IMR-90 (cell line): ENCODE results near the gene DYRK2. TPM values are rescaled to one million over a fixed set of nuclear protein-coding genes. Genes with fewer than 3 reads are reported as not detected.

Experiments used
- ATAC-seq: fragments of 200-7000 bp; cut with Tn5 transposase; 2 replicates; pipeline ENCODE4 v1.9.1; 2020; ENCODE audit warnings: low read depth, mild to moderate bottlenecking, moderate library complexity
- BruUV-seq: library from RNA; stranded (reverse); fragments of 400-500 nt; replicated peaks from 2 replicates; lab custom pipeline; 2021; lab: Mats Ljungman, UMichigan
- CTCF ChIA-PET: fragments of 300-600 bp; formaldehyde crosslinking; extraction: SDS; loops from one replicate; lab custom pipeline; 2021; ENCODE audit warnings: antibody characterized with exemption; lab: Yijun Ruan, JAX
- POLR2A ChIA-PET: fragments of 300-600 bp; sonication (Branson Sonifier 250); formaldehyde crosslinking; loops from one replicate; lab custom pipeline; 2022; ENCODE audit warnings: antibody characterized with exemption; ENCODE audit not compliant: unreplicated experiment; lab: Charles Lee
- DNase-seq: peaks from one replicate; pipeline ENCODE4 v3.0.0; 2013
- H2AFZ ChIP-seq: replicated peaks from 2 replicates; pipeline ENCODE3; 2013; ENCODE audit warnings: low read length, mild to moderate bottlenecking; ENCODE audit not compliant: poor library complexity
- H2AK5ac ChIP-seq: 2 replicates; pipeline ENCODE4 v1.6.1; 2013; ENCODE audit warnings: low read depth, low read length, inconsistent platforms
- H2AK9ac ChIP-seq: replicated peaks from 2 replicates; pipeline ENCODE3; 2013; ENCODE audit warnings: mild to moderate bottlenecking, low read depth, low read length, moderate library complexity; ENCODE audit not compliant: poor library complexity
- H2BK120ac ChIP-seq: 2 replicates; pipeline ENCODE4 v1.6.1; 2013; ENCODE audit warnings: low read depth, low read length, inconsistent platforms
- H2BK15ac ChIP-seq: 3 replicates; pipeline ENCODE4 v1.6.1; 2013; ENCODE audit warnings: low read depth, low read length, inconsistent platforms
- H2BK20ac ChIP-seq: 2 replicates; pipeline ENCODE4 v1.6.1; 2013; ENCODE audit warnings: low read depth, mild to moderate bottlenecking, inconsistent platforms, low read length, moderate library complexity
- H2BK5ac ChIP-seq: 2 replicates; pipeline ENCODE4 v1.6.1; 2013; ENCODE audit warnings: mild to moderate bottlenecking, low read depth, low read length, inconsistent platforms; ENCODE audit not compliant: poor library complexity, severe bottlenecking
- H3K14ac ChIP-seq: replicated peaks from 2 replicates; pipeline ENCODE4 v1.6.1; 2013; ENCODE audit warnings: low read depth, low read length, inconsistent platforms
- H3K18ac ChIP-seq: 2 replicates; pipeline ENCODE4 v1.6.1; 2013; ENCODE audit warnings: low read depth, low read length, control low read depth
- H3K23ac ChIP-seq: 2 replicates; pipeline ENCODE4 v1.6.1; 2013; ENCODE audit warnings: low read depth, low read length, inconsistent platforms
- H3K27ac ChIP-seq: 2 replicates; pipeline ENCODE4 v1.5.1; 2013; ENCODE audit warnings: mild to moderate bottlenecking, control low read depth, low read length; ENCODE audit not compliant: insufficient read depth
- H3K27me3 ChIP-seq: 2 replicates; pipeline ENCODE4 v1.6.1; 2013; ENCODE audit warnings: low read length; ENCODE audit not compliant: control insufficient read depth, insufficient read depth
- H3K36me3 ChIP-seq: 2 replicates; pipeline ENCODE4 v1.6.1; 2013; ENCODE audit warnings: low read length, mixed read lengths; ENCODE audit not compliant: control insufficient read depth, insufficient read depth
- H3K4ac ChIP-seq: 2 replicates; pipeline ENCODE4 v1.6.1; 2013; ENCODE audit warnings: low read depth, low read length, inconsistent platforms
- H3K4me1 ChIP-seq: 2 replicates; pipeline ENCODE4 v1.6.1; 2013; ENCODE audit warnings: low read length, mixed read lengths; ENCODE audit not compliant: control insufficient read depth, insufficient read depth
- H3K4me2 ChIP-seq: 2 replicates; pipeline ENCODE4 v1.6.1; 2013; ENCODE audit warnings: low read depth, mild to moderate bottlenecking, control low read depth, low read length, moderate library complexity
- H3K4me3 ChIP-seq: 2 replicates; pipeline ENCODE4 v1.5.1; 2013; ENCODE audit warnings: low read depth, mild to moderate bottlenecking, control low read depth, low read length, moderate library complexity; ENCODE audit not compliant: insufficient read depth
- H3K56ac ChIP-seq: 2 replicates; pipeline ENCODE4 v1.6.1; 2013; ENCODE audit warnings: low read length, inconsistent platforms; ENCODE audit not compliant: insufficient read depth; ENCODE audit errors: extremely low read depth
- H3K79me1 ChIP-seq, 2 experiments: 2 replicates each; pipeline ENCODE4 v1.6.1; 2013; ENCODE audit warnings: low read length in 2 of 2, inconsistent platforms in 1 of 2, low read depth in 1 of 2
- H3K9ac ChIP-seq: 2 replicates; pipeline ENCODE4 v1.6.1; 2013; ENCODE audit warnings: low read depth, low read length, control low read depth
- H3K9me1 ChIP-seq: 2 replicates; pipeline ENCODE4 v1.6.1; 2013; ENCODE audit warnings: low read length, inconsistent platforms; ENCODE audit not compliant: insufficient read depth
- H3K9me3 ChIP-seq: 2 replicates; pipeline ENCODE4 v1.6.1; 2013; ENCODE audit warnings: low read length; ENCODE audit not compliant: control insufficient read depth, insufficient read depth
- H4K20me1 ChIP-seq: 2 replicates; pipeline ENCODE4 v1.6.1; 2013; ENCODE audit warnings: low read length, inconsistent platforms; ENCODE audit not compliant: insufficient read depth
- H4K5ac ChIP-seq: 2 replicates; pipeline ENCODE4 v1.6.1; 2013; ENCODE audit warnings: mild to moderate bottlenecking, low read depth, low read length, control low read depth
- H4K8ac ChIP-seq, 2 experiments: 2 replicates each; pipeline ENCODE4 v1.6.1; 2013; ENCODE audit warnings: low read depth in 2 of 2, low read length in 2 of 2, control low read depth in 1 of 2, inconsistent platforms in 1 of 2
- H4K91ac ChIP-seq: 2 replicates; pipeline ENCODE4 v1.6.1; 2013; ENCODE audit warnings: low read depth, low read length, inconsistent platforms; ENCODE audit not compliant: insufficient read depth
- BHLHE40 ChIP-seq: fragments of 150-350 bp; IDR thresholded peaks from 2 replicates; pipeline ENCODE4 v1.6.1; 2016; ENCODE audit warnings: mild to moderate bottlenecking, low read depth, low read length
- CEBPB ChIP-seq: IDR thresholded peaks from 2 replicates; pipeline ENCODE4 v1.6.1; 2012; ENCODE audit warnings: low read depth, low read length, improper control_type of control experiment
- CHD1 ChIP-seq: IDR thresholded peaks from 2 replicates; pipeline ENCODE4 v1.6.1; 2012; ENCODE audit warnings: low read depth, low read length, improper control_type of control experiment
- CTCF ChIP-seq: conservative IDR thresholded peaks from 2 replicates; pipeline ENCODE4 v1.5.1; 2012; ENCODE audit warnings: mild to moderate bottlenecking, low read depth, low read length, improper control_type of control experiment
- ELK1 ChIP-seq: fragments of 150-350 bp; IDR thresholded peaks from 2 replicates; pipeline ENCODE4 v1.6.1; 2016; ENCODE audit warnings: low read depth, mild to moderate bottlenecking, low read length, moderate library complexity, borderline replicate concordance
- FOS ChIP-seq: fragments of 150-350 bp; IDR thresholded peaks from 2 replicates; pipeline ENCODE4 v1.6.1; 2016; ENCODE audit warnings: low read depth, low read length
- MAFK ChIP-seq: IDR thresholded peaks from 2 replicates; pipeline ENCODE4 v1.6.1; 2012; ENCODE audit warnings: low read depth, low read length, improper control_type of control experiment
- MAZ ChIP-seq: IDR thresholded peaks from 2 replicates; pipeline ENCODE4 v1.6.1; 2012; ENCODE audit warnings: low read depth, mild to moderate bottlenecking, low read length, improper control_type of control experiment, moderate library complexity, borderline replicate concordance
- MXI1 ChIP-seq: IDR thresholded peaks from 2 replicates; pipeline ENCODE4 v1.6.1; 2012; ENCODE audit warnings: low read depth, mild to moderate bottlenecking, low read length, moderate library complexity, borderline replicate concordance
- NFE2L2 ChIP-seq: fragments of 150-350 bp; IDR thresholded peaks from 2 replicates; pipeline ENCODE4 v1.6.1; 2016; ENCODE audit warnings: low read depth, mild to moderate bottlenecking, low read length
- POLR2A ChIP-seq: IDR thresholded peaks from 2 replicates; pipeline ENCODE4 v1.6.1; 2012; ENCODE audit warnings: mild to moderate bottlenecking, low read depth, low read length
- RAD21 ChIP-seq: IDR thresholded peaks from 2 replicates; pipeline ENCODE4 v1.6.1; 2012; ENCODE audit warnings: low read length, improper control_type of control experiment
- RCOR1 ChIP-seq: IDR thresholded peaks from 2 replicates; pipeline ENCODE4 v1.6.1; 2012; ENCODE audit warnings: mild to moderate bottlenecking, low read length, improper control_type of control experiment; ENCODE audit not compliant: insufficient replicate concordance
- RFX5 ChIP-seq: IDR thresholded peaks from 2 replicates; pipeline ENCODE4 v1.8.0; 2012; ENCODE audit warnings: low read depth, mild to moderate bottlenecking, low read length, moderate library complexity
- SMC3 ChIP-seq: fragments of 150-350 bp; IDR thresholded peaks from 2 replicates; pipeline ENCODE4 v1.6.1; 2016; ENCODE audit warnings: low read depth, mild to moderate bottlenecking, antibody characterized with exemption, low read length, moderate library complexity
- USF2 ChIP-seq: fragments of 150-350 bp; IDR thresholded peaks from 2 replicates; pipeline ENCODE4 v1.6.1; 2017; ENCODE audit warnings: mild to moderate bottlenecking, antibody characterized with exemption, low read length, low read depth
- WGBS, 2 experiments: methylation state at CpG; one replicate each; pipeline versions ENCODE4 v1.1.5 to v1.1.7; 2013; ENCODE audit warnings: missing lambda C conversion rate in 2 of 2; ENCODE audit not compliant: insufficient read length in 1 of 2; ENCODE audit errors: extremely low coverage in 2 of 2; 5-methylcytosine and 5-hydroxymethylcytosine counted together
- dilution Hi-C: fragments of 300-500 bp; cut with HindIII; formaldehyde crosslinking; loops from one replicate; pipeline ENCODE4 v1.14.3; 2018; ENCODE audit warnings: low sequenced_read_pairs; ENCODE audit not compliant: unreplicated experiment
- in situ Hi-C: fragments of 300-500 bp; cut with MboI; formaldehyde crosslinking; loops from 3 replicates; pipeline ENCODE4 v1.14.3; 2019; ENCODE audit warnings: low sequenced_read_pairs, inconsistent platforms, mixed read lengths
- intact Hi-C: fragments of 100-400 bp; cut with micrococcal nuclease; formaldehyde crosslinking; loops from 2 replicates; pipeline ENCODE4 v1.10.0; 2022
- polyA plus RNA-seq, 3 experiments: library from polyadenylated mRNA; depleted of rRNA; stranded (reverse); fragments of >200 nt; gene quantifications; 2 replicates each; pipeline ENCODE4 v1.2.3, GENCODE V29; 2012; ENCODE audit warnings: low replicate concordance in 1 of 3
- total RNA-seq: library from RNA; depleted of rRNA; stranded (reverse); fragments of >200 nt; gene quantifications from 2 replicates; pipeline ENCODE4 v1.2.3, GENCODE V29; 2012

DYRK2 gene
- total and polyA plus RNA-seq, 2 of the 4 experiments (the other 2 are of a cell fraction): 16.3 to 23.1 TPM

- Histone ChIP-seq H4K20me1 (no peaks in the 10 kb centered on the region), H3K56ac (no peak overlapping the region), H2AFZ (no peak overlapping the region), H3K14ac (no peak overlapping the region), H4K8ac (no peak overlapping the region), H3K4me3 (no peak overlapping the region), H3K9me3 (no peaks in the 10 kb centered on the region), H3K79me1 (no peaks in the 10 kb centered on the region), H2BK120ac (no peak overlapping the region), H3K4ac (no peak overlapping the region), H3K27me3 (peaks cover 7% of the 10 kb centered on the region; the same call in 1 of the 2 replicates), H3K4me1 (no peaks in the 10 kb centered on the region), H3K9me1 (no peaks in the 10 kb centered on the region), H3K9ac (no peak overlapping the region), H3K18ac (no peak overlapping the region), H4K5ac (no peak overlapping the region), H3K4me2 (no peak overlapping the region), H2BK15ac (no peak overlapping the region), H2BK5ac (no peak overlapping the region), H3K36me3 (no peaks in the 10 kb centered on the region), H2AK9ac (no peak overlapping the region), H3K27ac (no peak overlapping the region), H2AK5ac (no peak overlapping the region), H2BK20ac (no peak overlapping the region), H3K23ac (no peak overlapping the region), H4K91ac (no peak overlapping the region)
- TF ChIP-seq CEBPB (no peak), MAZ (no peak), RFX5 (no peak), MAFK (no peak), SMC3 (no peak), POLR2A (no peak), BHLHE40 (no peak), RAD21 (no peak), USF2 (no peak), ELK1 (no peak), CHD1 (no peak), NFE2L2 (no peak), MXI1 (no peak), RCOR1 (no peak), CTCF (no peak), FOS (no peak)
- no peak for ATAC-seq
- no peak for DNase-seq
- no CpG with 5 or more reads among the region's 3 CpGs for WGBS, 2 experiments
- dilution Hi-C loops (no loop called here), in situ Hi-C loops (no loop called here), intact Hi-C loops (no loop called here)
- ChIA-PET CTCF (no interaction called here), POLR2A (no interaction called here)
- no TSS peak for BruUV-seq
These were observed 30.2 kb upstream of the DYRK2 start for GRCh38 chr12:67618303-67618702.
